GM19395 (cell line): ENCODE results near the gene LRRC66.

Experiments used
- ATAC-seq: cut with Tn5 transposase; IDR thresholded peaks from one replicate; pipeline ENCODE4 v1.9.1; 2021; ENCODE audit warnings: mild to moderate bottlenecking, moderate library complexity; ENCODE audit not compliant: unreplicated experiment

The LRRC66 gene, protein sequence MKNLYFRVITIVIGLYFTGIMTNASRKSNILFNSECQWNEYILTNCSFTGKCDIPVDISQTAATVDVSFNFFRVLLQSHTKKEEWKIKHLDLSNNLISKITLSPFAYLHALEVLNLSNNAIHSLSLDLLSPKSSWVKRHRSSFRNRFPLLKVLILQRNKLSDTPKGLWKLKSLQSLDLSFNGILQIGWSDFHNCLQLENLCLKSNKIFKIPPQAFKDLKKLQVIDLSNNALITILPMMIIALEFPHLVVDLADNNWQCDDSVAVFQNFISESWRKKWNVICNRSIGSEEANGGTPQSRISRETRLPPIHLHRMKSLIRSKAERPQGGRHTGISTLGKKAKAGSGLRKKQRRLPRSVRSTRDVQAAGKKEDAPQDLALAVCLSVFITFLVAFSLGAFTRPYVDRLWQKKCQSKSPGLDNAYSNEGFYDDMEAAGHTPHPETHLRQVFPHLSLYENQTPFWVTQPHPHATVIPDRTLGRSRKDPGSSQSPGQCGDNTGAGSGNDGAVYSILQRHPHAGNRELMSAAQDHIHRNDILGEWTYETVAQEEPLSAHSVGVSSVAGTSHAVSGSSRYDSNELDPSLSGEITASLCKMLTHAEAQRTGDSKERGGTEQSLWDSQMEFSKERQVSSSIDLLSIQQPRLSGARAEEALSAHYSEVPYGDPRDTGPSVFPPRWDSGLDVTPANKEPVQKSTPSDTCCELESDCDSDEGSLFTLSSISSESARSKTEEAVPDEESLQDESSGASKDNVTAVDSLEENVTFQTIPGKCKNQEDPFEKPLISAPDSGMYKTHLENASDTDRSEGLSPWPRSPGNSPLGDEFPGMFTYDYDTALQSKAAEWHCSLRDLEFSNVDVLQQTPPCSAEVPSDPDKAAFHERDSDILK

GRCh38 chr4:52019936-52020657, at the start of gene LRRC66:
LRRC66 (minus strand) TSS chr4:52020363; CDS start chr4:52017613, 2,750 bp downstream.
- ATAC-seq, result no peak

DNA sequence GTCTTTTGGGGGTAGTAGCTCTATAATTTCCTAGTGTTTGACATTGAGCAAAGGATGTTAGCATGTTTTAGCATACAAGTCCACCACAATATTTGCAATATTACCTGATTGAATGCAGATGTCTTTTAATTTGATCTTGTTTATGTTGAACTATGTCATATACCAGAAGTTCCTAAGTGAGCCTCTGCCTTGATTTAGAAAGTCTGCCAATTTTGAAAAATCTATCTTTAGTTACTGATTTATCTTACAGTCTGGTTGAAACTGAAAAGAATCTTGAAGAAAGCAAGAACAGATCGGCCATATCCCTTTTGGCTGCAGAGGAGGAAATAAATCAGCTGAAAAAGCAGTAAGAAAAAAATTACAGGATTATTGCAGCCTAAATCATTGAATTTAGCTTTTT, 49.4 kb upstream of the LRRC66 start:
- no peak for ATAC-seq

- ATAC-seq, result no peak
These were observed 39.2 kb upstream of the LRRC66 start for GRCh38 chr4:52059372-52059771.

DNA sequence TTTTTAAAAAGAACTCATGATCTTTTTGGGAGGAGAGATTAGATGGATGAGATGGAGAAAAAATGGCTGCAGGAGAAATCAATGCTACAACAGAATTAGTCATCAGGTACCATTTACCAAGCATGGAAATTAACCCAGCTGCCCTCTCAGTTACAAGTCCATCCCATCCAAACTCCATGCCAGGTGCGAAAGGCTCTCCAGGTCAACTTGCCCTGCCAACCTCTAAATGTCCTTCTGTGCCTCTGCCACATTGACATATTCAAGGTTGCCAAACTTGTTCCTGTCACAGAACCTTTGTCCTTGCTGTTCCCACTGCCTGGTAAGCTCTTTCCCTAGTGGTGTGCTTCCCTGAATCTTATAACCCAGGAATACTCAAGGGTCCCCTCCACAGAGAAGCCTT, 38.1 kb upstream of the LRRC66 start:
- no peak for ATAC-seq

DNA sequence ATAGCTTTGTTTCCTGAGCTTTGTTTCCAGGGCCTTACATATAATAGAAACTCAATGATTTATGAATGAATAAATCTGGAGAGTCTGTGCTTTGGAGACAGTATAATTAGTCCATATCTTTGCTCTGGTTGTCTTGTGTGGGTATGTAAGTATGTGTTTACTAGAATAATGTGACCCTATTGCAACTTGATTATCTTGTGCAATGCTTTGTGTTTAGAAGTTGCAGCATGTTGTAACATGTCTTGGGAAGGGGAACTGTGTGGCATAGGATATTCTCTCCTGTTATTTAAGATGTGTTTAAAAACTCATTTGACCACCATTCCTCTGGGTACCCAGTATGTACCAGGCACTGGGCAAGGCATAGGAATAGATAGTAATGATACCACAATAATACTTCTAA, 37.0 kb upstream of the LRRC66 start:
- ATAC-seq, result no peak

DNA sequence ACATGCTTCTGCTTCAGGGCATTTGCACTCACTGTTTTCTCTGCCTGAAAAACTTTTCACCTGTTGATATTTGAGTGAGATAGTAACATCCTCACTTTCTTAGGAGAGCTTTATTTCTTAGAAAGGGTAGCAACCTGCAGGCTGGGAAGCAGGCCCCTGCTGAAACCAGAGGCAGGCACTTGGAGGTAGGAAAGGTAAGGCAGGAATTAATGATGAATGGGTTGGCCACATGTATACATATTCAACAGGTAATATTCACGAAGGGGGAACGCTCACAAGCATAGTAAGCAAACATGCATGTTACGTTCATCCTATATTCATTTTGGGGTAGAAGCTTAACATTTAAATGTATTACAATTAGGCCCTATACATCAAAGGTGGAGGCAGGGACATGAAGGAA, 34.1 kb upstream of the LRRC66 start:
- no peak for ATAC-seq

- ATAC-seq, result peak; percentile 61
These were observed 32.3 kb upstream of the LRRC66 start for GRCh38 chr4:52052475-52052780.

DNA sequence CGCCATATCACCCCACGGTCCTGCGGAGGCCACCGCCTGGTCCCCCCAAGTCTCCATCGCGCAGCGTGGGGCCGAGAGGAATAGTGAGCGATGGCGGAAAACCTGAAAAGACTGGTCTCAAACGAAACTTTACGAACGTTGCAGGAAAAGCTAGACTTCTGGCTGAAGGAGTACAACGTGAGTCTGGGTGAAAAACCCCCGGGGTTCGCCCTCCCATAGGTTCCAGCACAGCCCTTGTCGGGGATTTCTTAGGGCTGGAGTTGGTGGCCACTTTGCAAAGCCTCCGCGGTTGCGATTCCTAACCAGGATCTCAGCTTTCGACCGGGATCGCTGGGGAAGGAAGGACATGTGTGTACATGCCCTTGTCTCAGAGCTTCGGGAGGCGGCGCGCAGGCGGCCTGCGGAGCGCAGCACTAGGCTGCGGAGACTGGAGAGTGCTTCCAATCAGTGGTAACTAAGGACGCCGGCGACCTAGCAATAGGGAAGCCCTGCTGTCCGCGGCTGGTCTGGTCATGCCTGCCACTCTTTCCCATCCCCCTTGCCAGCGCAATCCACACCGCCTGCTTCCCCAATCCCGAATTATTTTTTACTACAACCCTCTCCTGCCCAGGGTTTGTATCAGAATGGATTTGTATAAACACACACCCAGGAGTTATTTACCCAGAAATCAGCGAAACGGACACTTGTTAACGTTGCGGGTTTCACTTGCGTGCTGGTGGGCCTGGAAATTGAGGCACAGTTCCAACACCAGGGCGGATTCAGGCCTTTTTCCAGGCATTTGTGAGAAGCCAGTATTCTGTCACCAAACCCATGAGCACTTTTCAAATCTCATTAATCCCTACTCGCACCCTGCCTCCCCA, 31.7 kb upstream of the LRRC66 start:
- peak; percentile 75 for ATAC-seq

GRCh38 chr4:52051213-52051614, 31.1 kb upstream of the LRRC66 start, which contains the start of gene SPATA18:
SPATA18 (plus strand) TSS chr4:52051304; CDS start chr4:52051705, 401 bp downstream.
- ATAC-seq, result peak; percentile 39

GRCh38 chr4:52049266-52049665, 29.1 kb upstream of the LRRC66 start:
- ATAC-seq, result no peak

DNA sequence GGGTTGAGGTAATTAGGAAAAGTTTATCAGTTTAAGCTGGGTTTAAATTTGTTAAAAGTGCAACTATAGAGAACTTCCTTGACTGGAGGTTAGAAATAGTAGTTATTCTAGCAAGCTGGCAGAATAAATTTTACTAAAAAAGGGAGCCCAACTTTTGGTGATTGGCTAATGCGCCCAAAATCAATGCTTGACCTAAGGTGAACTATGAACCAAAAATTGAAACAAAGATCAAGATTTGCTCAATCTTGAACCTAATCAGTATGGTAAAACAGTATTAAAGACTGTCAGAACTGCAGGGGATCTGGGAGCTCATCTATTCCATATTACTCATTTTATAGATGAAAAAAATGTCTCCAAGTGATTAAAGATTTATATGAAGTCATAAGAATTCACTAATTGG, 24.9 kb upstream of the LRRC66 start:
- ATAC-seq, result no peak

GRCh38 chr4:52038103-52038912, 18.1 kb upstream of the LRRC66 start, which contains the start of gene SGCB:
SGCB (minus strand) TSS chr4:52038299; CDS start chr4:52038259, 40 bp downstream.
- peak; percentile 90 for ATAC-seq

- ATAC-seq, result peak; percentile 65
These were observed 17.5 kb upstream of the LRRC66 start for GRCh38 chr4:52037689-52038102.

- ATAC-seq, result no peak
These were observed 16.8 kb upstream of the LRRC66 start for GRCh38 chr4:52036886-52037530.

- no peak for ATAC-seq
These were observed 15.0 kb upstream of the LRRC66 start for GRCh38 chr4:52035190-52035589.

DNA sequence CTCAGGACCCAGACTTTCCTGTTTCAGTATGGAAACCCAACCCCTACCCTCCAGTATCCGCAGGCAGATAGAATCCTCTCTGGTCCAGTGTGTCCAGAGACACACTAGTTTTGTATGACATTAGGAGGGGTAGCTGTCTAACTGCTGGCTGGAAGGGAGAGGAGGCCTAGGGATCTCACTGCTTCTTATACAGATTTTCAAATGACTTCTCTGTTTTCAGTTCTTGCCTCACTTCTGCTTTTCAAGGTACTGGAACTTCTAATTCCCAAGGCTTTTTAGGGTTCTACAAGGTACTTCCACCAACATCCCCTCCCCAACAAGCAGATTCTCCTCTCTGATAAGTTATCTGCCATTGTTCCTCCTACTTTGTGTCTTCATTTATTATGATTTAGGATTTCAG, 11.8 kb upstream of the LRRC66 start:
- ATAC-seq, result no peak

GRCh38 chr4:52028970-52029369, 8.8 kb upstream of the LRRC66 start:
- ATAC-seq, result no peak

DNA sequence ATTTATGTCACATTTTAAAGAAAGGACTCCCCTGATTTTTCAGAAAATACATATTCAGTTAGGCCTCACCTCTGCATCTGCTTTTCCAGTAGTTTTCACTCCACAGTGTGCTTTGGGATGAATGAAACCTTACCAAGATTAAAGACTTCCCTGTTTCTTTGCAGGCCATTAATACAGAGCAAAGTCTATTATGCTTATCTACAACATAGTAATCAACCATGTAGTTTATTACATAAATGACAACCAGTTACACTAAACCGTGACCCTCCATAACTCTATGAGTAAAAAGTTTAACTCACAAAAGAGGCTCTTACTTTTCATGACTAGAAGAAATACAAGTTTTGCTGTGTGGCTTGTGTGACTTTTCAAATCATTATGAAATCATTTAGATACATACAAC, 2.3 kb downstream of the LRRC66 start:
- ATAC-seq, result no peak

DNA sequence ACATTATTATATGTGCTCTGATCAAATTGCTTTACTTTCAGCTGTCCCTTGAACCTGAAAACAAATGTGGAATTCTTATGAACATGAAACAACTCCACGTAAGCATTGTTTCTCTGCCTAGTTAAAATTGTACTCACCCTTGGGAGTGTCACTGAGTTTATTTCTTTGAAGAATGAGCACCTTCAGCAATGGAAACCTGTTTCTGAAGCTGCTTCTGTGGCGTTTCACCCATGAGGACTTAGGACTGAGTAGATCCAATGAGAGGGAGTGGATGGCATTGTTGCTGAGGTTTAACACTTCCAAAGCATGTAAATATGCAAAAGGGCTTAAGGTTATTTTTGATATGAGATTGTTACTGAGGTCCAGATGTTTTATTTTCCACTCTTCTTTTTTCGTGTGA, 3.2 kb downstream of the LRRC66 start:
- ATAC-seq, result no peak
